Gastroesophageal sphincter (tissue), 4 donors: ENCODE data around the gene GPR162. TPM values are rescaled to one million over a fixed set of nuclear protein-coding genes. Genes with fewer than 3 reads are reported as not detected.
A peak's percentile ranks its signal among the peaks of the same experiment; 100 is the strongest.

Experiments
- ATAC-seq: fragments of 150-250 bp; one replicate; pipeline ENCODE4 v1.9.1; 2016; ENCODE audit warnings: mild to moderate bottlenecking, moderate library complexity
- H3K27ac ChIP-seq, 4 donors: fragments of 200-600 bp; sonication (generic) in 3 of 4; 1 replicate in 3 of 4; 2 replicates in 1 of 4; pipeline ENCODE4 v1.5.1; 2016 to 2019
- H3K27me3 ChIP-seq: fragments of 200-600 bp; sonication (generic); one replicate; pipeline ENCODE4 v1.5.1; 2019
- H3K36me3 ChIP-seq, 2 donors: fragments of 200-600 bp; sonication (generic); one replicate each; pipeline ENCODE4 v1.5.1; 2019; ENCODE audit warnings: control low read depth in 1 of 2
- H3K4me1 ChIP-seq, 3 donors: fragments of 200-600 bp; sonication (generic); 1 replicate in 2 of 3; 2 replicates in 1 of 3; pipeline ENCODE4 v1.5.1; 2016 to 2019; ENCODE audit warnings: control low read depth in 2 of 3
- H3K4me3 ChIP-seq, 2 donors: fragments of 200-600 bp; sonication (generic); one replicate each; pipeline ENCODE4 v1.5.1; 2019; ENCODE audit warnings: mild to moderate bottlenecking in 1 of 2, moderate library complexity in 1 of 2
- H3K9me3 ChIP-seq, 3 donors: fragments of 200-600 bp; sonication (generic); one replicate each; pipeline ENCODE4 v1.5.1; 2017 to 2019; ENCODE audit warnings: control low read depth in 2 of 3
- CTCF ChIP-seq, 4 experiments: fragments of 200-600 bp in 2 of 4; fragments of 450-650 bp in 2 of 4; sonication (generic) in 1 of 4; IDR thresholded peaks; one replicate each; pipeline ENCODE4 v1.5.1; 2017 to 2019; ENCODE audit warnings: antibody characterized with exemption in 4 of 4, mild to moderate bottlenecking in 2 of 4, moderate library complexity in 2 of 4
- EP300 ChIP-seq: sonication (generic); formaldehyde crosslinking; IDR thresholded peaks from one replicate; pipeline ENCODE4 v1.6.1; 2017; ENCODE audit warnings: antibody characterized with exemption, mild to moderate bottlenecking
- POLR2A ChIP-seq, 2 donors: fragments of 450-650 bp; IDR thresholded peaks; one replicate each; pipeline ENCODE4 v1.6.1; 2017; ENCODE audit warnings: antibody characterized with exemption in 2 of 2, mild to moderate bottlenecking in 2 of 2, moderate library complexity in 1 of 2
- POLR2AphosphoS5 ChIP-seq: sonication (generic); formaldehyde crosslinking; IDR thresholded peaks from one replicate; pipeline ENCODE4 v1.6.1; 2017; ENCODE audit warnings: antibody characterized with exemption
- WGBS, 2 donors: methylation state at CpG; one replicate each; pipeline ENCODE4 v1.1.5; 2018; ENCODE audit warnings: low coverage in 1 of 2; 5-methylcytosine and 5-hydroxymethylcytosine counted together
- total RNA-seq, 4 donors: library from RNA; depleted of rRNA; stranded (reverse); fragments of >200 nt; gene quantifications; one replicate each; pipeline ENCODE4 v1.1.0, GENCODE V29; 2016

GPR162 gene
- total RNA-seq, 4 donors from 2014 or later = 3.7 to 9.7 (median 3.9) TPM

- WGBS, 2 donors = 0% methylated on average over 1 of the region's 19 CpGs; no CpG with 5 or more reads in 1 of the 2 donors
- Histone ChIP-seq H3K27ac (peak overlapping the region in 1 of 4 donors; percentile 12), H3K4me1 (peaks cover 0 to 83% (median 47%) of the 10 kb centered on the region in 3 donors), H3K9me3 (no peaks in the 10 kb centered on the region), H3K36me3 (peaks cover 0 to 6% of the 10 kb centered on the region in 2 donors), H3K4me3 (peak overlapping the region in 1 of 2 donors; percentile 18), H3K27me3 (peaks cover 31% of the 10 kb centered on the region)
- peak; percentile 64 for ATAC-seq
- TF ChIP-seq POLR2AphosphoS5 (no peak), CTCF (IDR thresholded peaks at IDR 0.05) (peak in 3 of 4 experiments; percentile 93 to 96 (median 96))
These were observed 3.9 kb downstream of the GPR162 start for GRCh38 chr12:6825398-6826124.

DNA sequence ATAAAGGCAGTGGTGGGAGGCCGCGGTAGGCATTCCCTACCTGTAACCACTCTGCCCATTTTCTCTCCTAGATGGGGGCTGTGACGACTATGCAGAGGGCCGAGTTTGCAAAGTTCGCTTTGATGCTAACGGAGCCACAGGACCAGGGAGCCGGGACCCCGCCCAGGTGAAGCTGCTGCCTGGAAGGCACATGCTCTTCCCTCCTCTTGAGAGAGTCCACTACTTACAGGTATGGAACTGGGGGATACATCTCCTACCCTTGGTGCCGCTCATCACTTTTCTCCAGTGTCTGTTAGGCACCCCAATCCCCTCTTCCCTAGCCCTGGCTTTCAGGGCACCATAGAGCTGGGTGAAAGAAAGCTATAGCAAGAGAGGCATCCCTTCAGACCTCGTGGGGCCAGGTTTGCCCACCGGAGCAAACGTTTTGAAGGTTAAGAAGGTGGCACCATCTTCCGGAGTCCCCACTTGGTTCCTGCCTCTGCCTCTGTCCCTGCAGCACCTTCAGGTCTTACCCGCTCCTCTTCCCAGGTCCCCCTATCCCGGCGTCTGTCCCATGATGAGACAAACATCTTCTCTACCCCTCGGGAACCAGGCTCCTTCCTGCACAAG, 4.6 kb downstream of the GPR162 start:
- Histone ChIP-seq H3K36me3 (peaks cover 0 to 13% of the 10 kb centered on the region in 2 donors), H3K4me3 (no peak overlapping the region), H3K27me3 (peaks cover 31% of the 10 kb centered on the region), H3K9me3 (no peaks in the 10 kb centered on the region), H3K27ac (peak overlapping the region in 1 of 4 donors; percentile 87), H3K4me1 (peaks cover 0 to 79% (median 42%) of the 10 kb centered on the region in 3 donors)
- TF ChIP-seq POLR2A (IDR thresholded peaks at IDR 0.05) = no peak
- no peak for TF ChIP-seq CTCF (IDR thresholded peaks at IDR 0.05)
- no peak for TF ChIP-seq EP300
- 76 to 77% methylated on average over 4 to 7 of the region's 17 CpGs for WGBS, 2 donors
- no peak for ATAC-seq

- no CpG with 5 or more reads among the region's 22 CpGs for WGBS, 2 donors
- Histone ChIP-seq H3K36me3 (peaks cover 0 to 20% of the 10 kb centered on the region in 2 donors), H3K4me3 (no peak overlapping the region), H3K27ac (peak overlapping the region in 3 of 4 donors; percentile 87 to 91 (median 87)), H3K4me1 (peaks cover 0 to 72% (median 40%) of the 10 kb centered on the region in 3 donors), H3K27me3 (peaks cover 31% of the 10 kb centered on the region), H3K9me3 (no peaks in the 10 kb centered on the region)
- ATAC-seq = no peak
- TF ChIP-seq EP300 (no peak), CTCF (IDR thresholded peaks at IDR 0.05) (no peak), POLR2A (IDR thresholded peaks at IDR 0.05) (no peak), POLR2AphosphoS5 (no peak)
These were observed 5.3 kb downstream of the GPR162 start for GRCh38 chr12:6826734-6827436.

GRCh38 chr12:6827437-6827911, 5.9 kb downstream of the GPR162 start:
- peaks cover 0 to 66% (median 34%) of the 10 kb centered on the region in 3 donors for H3K4me1 ChIP-seq

More at GRCh38 chr12:6827437-6827911, 5.9 kb downstream of the GPR162 start:
- no peaks in the 10 kb centered on the region for H3K9me3 ChIP-seq
- ATAC-seq = peak; percentile 71
- WGBS, 2 donors = 0% methylated on average over 1 of the region's 8 CpGs; no CpG with 5 or more reads in 1 of the 2 donors
- peaks cover 26% of the 10 kb centered on the region for H3K27me3 ChIP-seq
- H3K27ac ChIP-seq = peak overlapping the region in 3 of 4 donors; percentile 87 to 91 (median 87)
- peaks cover 0 to 26% of the 10 kb centered on the region in 2 donors for H3K36me3 ChIP-seq
- peak overlapping the region in 1 of 2 donors; percentile 87 for H3K4me3 ChIP-seq
- TF ChIP-seq POLR2A (IDR thresholded peaks at IDR 0.05) (no peak), CTCF (IDR thresholded peaks at IDR 0.05) (no peak), POLR2AphosphoS5 (no peak), EP300 (no peak)
